Spleen (tissue), 11 donors: ENCODE measurements around the gene ANKRD13B. TPM values are rescaled to one million over a fixed set of nuclear protein-coding genes. Genes with fewer than 3 reads are reported as not detected.
A peak's percentile ranks its signal among the peaks of the same experiment; 100 is the strongest.

Source experiments
- DNase-seq: peaks from one replicate; pipeline ENCODE4 v3.0.0-alpha.2; 2020
- H3K27ac ChIP-seq, 8 donors: fragments of 200-600 bp; sonication (generic) in 7 of 8; 1 replicate in 4 of 8; 2 replicates in 4 of 8; pipeline versions ENCODE4 v1.5.0 to v1.8.0; 2016 to 2021; ENCODE audit warnings: inconsistent platforms in 4 of 8, mild to moderate bottlenecking in 4 of 8, moderate library complexity in 1 of 8
- H3K27me3 ChIP-seq, 7 donors: fragments of 200-600 bp; sonication (generic) in 6 of 7; replicated peaks in 1 of 7; 1 replicate in 4 of 7; 2 replicates in 3 of 7; pipeline versions ENCODE4 v1.5.0 to v1.8.0; 2016 to 2021; ENCODE audit warnings: inconsistent platforms in 3 of 7, mild to moderate bottlenecking in 1 of 7
- H3K36me3 ChIP-seq, 6 donors: fragments of 200-600 bp; sonication (generic) in 5 of 6; 1 replicate in 4 of 6; 2 replicates in 2 of 6; pipeline versions ENCODE4 v1.5.0 to v1.8.0; 2016 to 2021; ENCODE audit warnings: inconsistent platforms in 2 of 6
- H3K4me1 ChIP-seq, 6 donors: fragments of 200-600 bp; sonication (generic) in 5 of 6; 1 replicate in 3 of 6; 2 replicates in 3 of 6; pipeline versions ENCODE4 v1.5.0 to v1.8.0; 2016 to 2021; ENCODE audit warnings: inconsistent platforms in 3 of 6
- H3K4me3 ChIP-seq, 8 donors: fragments of 200-600 bp; sonication (generic) in 7 of 8; 1 replicate in 4 of 8; 2 replicates in 4 of 8; pipeline versions ENCODE4 v1.5.0 to v1.8.0; 2016 to 2021; ENCODE audit warnings: inconsistent platforms in 4 of 8, mild to moderate bottlenecking in 4 of 8, moderate library complexity in 2 of 8
- H3K9me3 ChIP-seq, 8 donors: fragments of 200-600 bp; sonication (generic) in 7 of 8; 1 replicate in 4 of 8; 2 replicates in 4 of 8; pipeline versions ENCODE4 v1.5.0 to v1.8.0; 2016 to 2021; ENCODE audit warnings: inconsistent platforms in 4 of 8
- POLR2A ChIP-seq, 3 donors: fragments of 450-650 bp; IDR thresholded peaks; one replicate each; pipeline ENCODE4 v1.5.1; 2017; ENCODE audit warnings: antibody characterized with exemption in 3 of 3, mild to moderate bottlenecking in 1 of 3
- POLR2AphosphoS5 ChIP-seq, 3 donors: sonication (generic); formaldehyde crosslinking; IDR thresholded peaks; one replicate each; pipeline ENCODE4 v1.5.1; 2017; ENCODE audit warnings: antibody characterized with exemption in 3 of 3
- WGBS, 5 donors: extraction: QIAGEN DNeasy Blood & Tissue Kit in 3 of 5; methylation state at CpG; one replicate each; pipeline versions ENCODE4 v1.1.5 to v1.1.7; 2013 to 2018; 5-methylcytosine and 5-hydroxymethylcytosine counted together
- intact Hi-C: fragments of 100-400 bp; cut with DNase I; formaldehyde crosslinking; loops from one replicate; pipeline ENCODE4 v1.15.0; 2023; ENCODE audit warnings: low total_unique reads
- polyA plus RNA-seq, 3 donors: library from polyadenylated mRNA; stranded (reverse); fragments of 200-250 nt; gene quantifications; one replicate each; pipeline ENCODE4 v1.2.1, GENCODE V29; 2013
- total RNA-seq, 7 donors: library from RNA; depleted of rRNA in 3 of 7; stranded (reverse); fragments of >200 nt in 3 of 7; fragmentation: NEBNext Ultra II Directional in 4 of 7; extraction: Animal tissue kit (Norgen Biotek cat#: 25700) in 4 of 7; gene quantifications; one replicate each; pipeline versions ENCODE4 v1.1.0 to v1.2.1, GENCODE V29; 2016 to 2021
- TF ChIP-seq, protein P1 (sequence below), 11 experiments: fragments of 200-600 bp in 7 of 11; fragments of 450-650 bp in 4 of 11; sonication (generic) in 4 of 11; IDR thresholded peaks in 8 of 11; conservative IDR thresholded peaks in 3 of 11; 1 replicate in 7 of 11; 2 replicates in 4 of 11; pipeline versions ENCODE4 v1.4.0 to v1.8.0; 2016 to 2021; ENCODE audit warnings: antibody characterized with exemption in 11 of 11, inconsistent platforms in 4 of 11, mild to moderate bottlenecking in 1 of 11
- donor health status: healthy with polysubstance abuse.
- donor health status: DM: no; HTN: no; CAD: no; lungs with moderate emphysema.
- donor health status: DM: no; HTN: no; CAD: no.
- donor health status: Bipolar disorder and iron deficiency.
- donor health status: healthy.
- donor health status: DM: no; HTN: no; CAD: no.
- donor health status: DM: yes; HTN: yes; CAD: no.

The ANKRD13B gene
- total and polyA plus RNA-seq, 10 donors = 0.85 to 5.5 (median 2.5) TPM

DNA sequence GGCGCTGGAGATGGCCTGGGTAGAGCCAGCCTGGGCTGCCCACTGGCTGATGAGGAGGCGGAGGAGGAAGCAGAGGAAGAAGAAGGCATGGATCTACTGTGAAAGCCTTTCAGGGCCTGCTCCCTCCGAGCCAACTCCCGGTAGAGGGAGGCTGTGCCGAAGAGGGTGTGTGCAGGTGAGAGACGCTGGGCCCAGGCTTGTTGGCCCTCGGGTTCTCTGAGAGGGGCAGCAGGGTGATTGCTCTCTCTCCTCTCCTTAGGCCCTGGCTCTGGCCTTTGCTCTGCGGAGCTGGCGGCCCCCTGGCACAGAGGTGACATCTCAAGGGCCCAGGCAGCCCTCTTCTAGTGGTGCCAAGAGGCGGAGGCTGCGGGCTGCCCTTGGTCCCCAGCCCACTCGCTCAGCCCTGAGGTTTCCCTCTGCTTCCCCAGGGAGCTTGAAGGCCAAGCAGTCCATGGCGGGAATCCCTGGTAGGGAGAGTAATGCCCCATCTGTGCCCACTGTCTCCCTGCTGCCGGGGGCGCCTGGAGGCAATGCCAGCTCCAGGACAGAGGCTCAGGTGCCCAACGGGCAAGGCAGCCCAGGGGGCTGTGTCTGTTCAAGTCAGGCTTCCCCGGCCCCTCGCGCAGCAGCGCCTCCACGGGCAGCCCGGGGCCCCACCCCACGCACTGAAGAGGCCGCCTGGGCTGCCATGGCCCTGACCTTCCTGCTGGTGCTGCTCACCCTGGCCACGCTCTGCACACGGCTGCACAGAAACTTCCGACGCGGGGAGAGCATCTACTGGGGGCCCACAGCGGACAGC lies 20.9 kb upstream of the ANKRD13B start:
- Histone ChIP-seq H3K9me3 (no peaks in the 10 kb centered on the region), H3K36me3 (peaks cover 0 to 54% (median 34%) of the 10 kb centered on the region in 6 donors), H3K27me3 (no peaks in the 10 kb centered on the region), H3K4me1 (peaks cover 10 to 77% (median 43%) of the 10 kb centered on the region in 6 donors), H3K27ac (peak overlapping the region in 6 of 8 donors; percentile 14 to 63 (median 32)), H3K4me3 (peak overlapping the region in 6 of 8 donors; percentile 21 to 62 (median 27))
- WGBS, 5 donors = 63 to 90% (median 63%) methylated on average over 3 to 30 of the region's 30 CpGs
- TF ChIP-seq POLR2AphosphoS5 (IDR thresholded peaks at IDR 0.05) (no peak), POLR2A (IDR thresholded peaks at IDR 0.05) (no peak)
- TF ChIP-seq, protein P1, sequence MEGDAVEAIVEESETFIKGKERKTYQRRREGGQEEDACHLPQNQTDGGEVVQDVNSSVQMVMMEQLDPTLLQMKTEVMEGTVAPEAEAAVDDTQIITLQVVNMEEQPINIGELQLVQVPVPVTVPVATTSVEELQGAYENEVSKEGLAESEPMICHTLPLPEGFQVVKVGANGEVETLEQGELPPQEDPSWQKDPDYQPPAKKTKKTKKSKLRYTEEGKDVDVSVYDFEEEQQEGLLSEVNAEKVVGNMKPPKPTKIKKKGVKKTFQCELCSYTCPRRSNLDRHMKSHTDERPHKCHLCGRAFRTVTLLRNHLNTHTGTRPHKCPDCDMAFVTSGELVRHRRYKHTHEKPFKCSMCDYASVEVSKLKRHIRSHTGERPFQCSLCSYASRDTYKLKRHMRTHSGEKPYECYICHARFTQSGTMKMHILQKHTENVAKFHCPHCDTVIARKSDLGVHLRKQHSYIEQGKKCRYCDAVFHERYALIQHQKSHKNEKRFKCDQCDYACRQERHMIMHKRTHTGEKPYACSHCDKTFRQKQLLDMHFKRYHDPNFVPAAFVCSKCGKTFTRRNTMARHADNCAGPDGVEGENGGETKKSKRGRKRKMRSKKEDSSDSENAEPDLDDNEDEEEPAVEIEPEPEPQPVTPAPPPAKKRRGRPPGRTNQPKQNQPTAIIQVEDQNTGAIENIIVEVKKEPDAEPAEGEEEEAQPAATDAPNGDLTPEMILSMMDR (IDR thresholded peaks at IDR 0.05 in 8 of 11, conservative IDR thresholded peaks at IDR 0.05 in 3 of 11) = no peak
- DNase-seq = peak; percentile 77
- intact Hi-C loops = no loop called here

DNA sequence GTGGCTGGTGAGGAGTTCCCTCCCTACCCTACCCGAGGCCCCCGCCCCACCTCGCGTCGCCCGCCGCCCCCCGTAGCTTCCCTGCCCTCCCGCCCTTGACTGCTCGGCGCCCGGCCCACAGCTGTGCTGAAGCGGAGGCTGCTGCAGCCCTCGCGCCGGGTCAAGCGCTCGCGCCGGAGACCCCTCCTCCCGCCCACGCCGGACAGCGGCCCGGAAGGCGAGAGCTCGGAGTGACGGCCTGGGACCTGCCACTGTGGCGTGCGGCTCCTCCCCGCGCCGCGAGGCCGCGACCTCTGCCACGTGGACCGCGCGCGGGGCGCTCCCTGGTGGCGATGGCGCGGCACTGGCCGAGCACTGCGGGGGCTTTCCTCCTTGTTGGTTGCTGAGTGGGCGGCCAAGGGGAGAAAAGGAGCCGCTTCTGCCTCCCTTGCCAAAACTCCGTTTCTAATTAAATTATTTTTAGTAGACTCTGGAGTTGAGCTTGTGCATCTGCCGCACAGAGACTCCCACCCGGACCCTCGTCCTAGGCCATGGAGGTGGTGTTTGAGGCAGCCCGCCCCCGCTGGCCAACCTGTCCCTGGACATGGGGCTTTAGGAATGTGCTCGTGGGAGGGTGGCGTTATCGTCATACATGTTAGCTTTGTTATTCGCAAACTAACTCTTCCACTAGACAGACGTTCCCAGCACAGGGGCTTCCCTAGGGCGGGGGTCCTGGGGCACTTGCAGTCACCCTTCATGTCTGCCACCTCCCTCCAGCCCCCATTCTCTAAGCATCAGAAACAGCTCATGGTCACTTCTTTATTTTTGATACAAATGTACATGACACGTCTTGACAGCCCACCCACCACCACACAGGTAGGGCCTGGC lies 20.0 kb upstream of the ANKRD13B start:
- Histone ChIP-seq H3K9me3 (no peaks in the 10 kb centered on the region), H3K4me1 (peaks cover 10 to 77% (median 39%) of the 10 kb centered on the region in 6 donors), H3K27me3 (no peaks in the 10 kb centered on the region), H3K27ac (peak overlapping the region in 5 of 8 donors; percentile 14 to 63 (median 37)), H3K4me3 (peak overlapping the region in 6 of 8 donors; percentile 21 to 62 (median 27)), H3K36me3 (peaks cover 0 to 63% (median 40%) of the 10 kb centered on the region in 6 donors)
- no peak for TF ChIP-seq POLR2A (IDR thresholded peaks at IDR 0.05)
- TF ChIP-seq, protein P1 (IDR thresholded peaks at IDR 0.05 in 8 of 11, conservative IDR thresholded peaks at IDR 0.05 in 3 of 11) = peak; percentile 33 to 84 (median 74)
- TF ChIP-seq POLR2AphosphoS5 (IDR thresholded peaks at IDR 0.05) = peak; percentile 64 to 82 (median 75)
- 30 to 44% (median 38%) methylated on average over 41 to 61 of the region's 62 CpGs for WGBS, 5 donors
- peak; percentile 83 for DNase-seq
- intact Hi-C loops = no loop called here

DNA sequence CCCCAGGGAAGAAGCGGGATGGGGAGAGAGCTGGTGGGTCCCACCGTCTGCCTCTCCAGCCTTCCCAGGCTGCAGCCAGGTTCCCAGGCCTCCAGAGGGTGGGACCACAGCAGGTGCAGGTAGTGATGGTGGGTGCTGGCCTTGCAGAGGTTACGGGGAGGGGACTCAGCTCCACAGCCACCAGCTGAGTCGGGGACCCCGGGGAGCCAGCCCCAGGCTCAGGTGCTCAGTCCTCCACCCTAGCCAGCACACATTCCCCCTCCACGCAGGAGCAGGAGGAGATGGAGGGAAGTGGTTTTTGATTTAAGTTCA lies 19.4 kb upstream of the ANKRD13B start:
- TF ChIP-seq POLR2AphosphoS5 (IDR thresholded peaks at IDR 0.05) (no peak), POLR2A (IDR thresholded peaks at IDR 0.05) (no peak)
- TF ChIP-seq, protein P1 (IDR thresholded peaks at IDR 0.05 in 8 of 11, conservative IDR thresholded peaks at IDR 0.05 in 3 of 11) = no peak
- Histone ChIP-seq H3K27ac (no peak overlapping the region), H3K36me3 (peaks cover 0 to 69% (median 46%) of the 10 kb centered on the region in 6 donors), H3K27me3 (no peaks in the 10 kb centered on the region), H3K4me1 (peaks cover 10 to 76% (median 38%) of the 10 kb centered on the region in 6 donors), H3K4me3 (no peak overlapping the region), H3K9me3 (no peaks in the 10 kb centered on the region)
- intact Hi-C loops = no loop called here
- WGBS, 5 donors = 82 to 90% (median 87%) methylated on average over 5 to 6 of the region's 6 CpGs
- peak; percentile 70 for DNase-seq
